HG02588 (cell line): ENCODE measurements around the gene MTHFR.
A peak's percentile ranks its signal among the peaks of the same experiment; 100 is the strongest.

Experiments
- ATAC-seq: cut with Tn5 transposase; IDR thresholded peaks from one replicate; pipeline ENCODE4 v1.9.1; 2021; ENCODE audit warnings: mild to moderate bottlenecking, moderate library complexity; ENCODE audit not compliant: unreplicated experiment

Gene MTHFR

GRCh38 chr1:11805422-11806306 is at the start of gene MTHFR, which contains the start of gene CLCN6:
TSS of gene MTHFR (minus strand) at chr1:11805964. CDS start at chr1:11803116, 2,848 bp downstream.
TSS of gene CLCN6 (plus strand) at chr1:11806191. CDS start at chr1:11806263, 72 bp downstream.
- peak; percentile 76 for ATAC-seq

- no peak for ATAC-seq
Measured at GRCh38 chr1:11855430-11855829, 49.7 kb upstream of the MTHFR start.

DNA sequence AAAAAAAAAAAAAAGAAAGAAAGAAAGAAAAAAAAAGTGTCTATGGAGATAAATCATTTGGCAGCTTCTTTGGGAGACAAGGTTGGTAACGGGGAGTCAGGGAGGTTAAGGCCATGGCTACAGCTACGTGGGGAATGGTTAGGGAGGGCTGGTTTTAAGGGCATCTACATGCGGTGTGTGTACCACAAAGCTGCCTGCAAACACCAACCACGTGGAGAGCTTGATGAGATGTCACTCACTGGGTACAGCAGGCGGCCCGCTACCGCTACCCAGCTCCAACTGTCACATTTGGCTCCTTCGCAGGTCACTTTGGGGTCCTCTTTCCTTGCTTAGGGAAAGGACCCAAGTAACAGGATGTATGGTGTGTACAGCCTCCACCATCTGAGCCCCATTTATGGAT is 48.8 kb upstream of the MTHFR start:
- ATAC-seq: no peak

DNA sequence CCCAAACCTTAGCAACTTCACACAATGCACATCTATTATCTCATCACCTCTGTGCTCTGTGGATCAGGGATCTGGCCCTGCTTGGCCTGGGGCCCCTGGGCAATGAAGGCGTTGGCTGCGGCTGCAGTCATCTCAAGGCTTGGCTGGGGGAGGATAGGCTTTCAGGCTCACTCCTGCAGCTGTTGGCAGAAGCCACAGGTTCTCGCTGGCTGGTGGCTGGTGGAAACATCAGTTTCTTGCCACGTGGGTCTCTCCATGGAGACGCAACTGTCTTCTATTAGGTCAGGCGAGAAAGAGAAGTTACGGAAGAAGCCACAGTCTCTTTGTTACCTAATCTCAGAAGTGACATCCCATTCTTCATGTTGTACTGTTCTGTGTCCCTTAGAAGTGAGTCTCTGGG is 45.4 kb upstream of the MTHFR start:
- ATAC-seq: no peak

DNA sequence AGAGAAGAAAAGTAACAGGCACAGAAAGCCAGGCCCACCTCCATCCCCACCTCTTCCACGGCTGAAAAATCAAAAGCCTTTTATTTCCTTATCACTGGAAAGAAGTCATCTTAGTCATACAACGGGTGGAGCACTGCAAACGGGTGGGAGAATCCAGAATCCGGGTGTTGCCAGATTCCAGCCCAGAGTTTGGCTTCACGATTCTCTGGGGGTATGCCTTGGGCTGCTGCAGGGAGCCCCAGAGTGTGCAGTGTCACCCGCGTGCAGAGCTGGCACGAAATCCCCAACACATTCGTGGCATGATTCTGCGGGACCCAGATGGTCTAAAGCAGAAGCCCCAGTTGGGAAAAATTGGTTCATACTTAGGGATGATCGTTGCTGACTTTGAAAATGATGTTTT is 44.4 kb upstream of the MTHFR start:
- ATAC-seq: no peak

DNA sequence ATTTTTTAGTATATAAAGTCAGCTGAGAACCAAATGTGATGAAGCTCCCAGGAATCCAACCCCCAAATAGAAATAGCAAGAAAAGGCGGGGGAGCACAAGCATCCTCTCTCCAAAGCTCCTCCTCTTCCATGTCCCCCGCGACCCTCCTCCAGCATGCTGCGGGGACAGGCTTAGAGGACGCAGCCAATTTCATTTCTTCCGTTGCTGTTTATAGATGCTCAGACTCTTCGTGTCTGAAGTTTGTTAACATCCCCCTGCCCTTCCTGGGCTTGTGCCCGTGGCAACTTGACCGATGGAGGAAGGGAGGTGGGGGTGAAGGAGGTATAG is 42.6 kb upstream of the MTHFR start:
- ATAC-seq: no peak

DNA sequence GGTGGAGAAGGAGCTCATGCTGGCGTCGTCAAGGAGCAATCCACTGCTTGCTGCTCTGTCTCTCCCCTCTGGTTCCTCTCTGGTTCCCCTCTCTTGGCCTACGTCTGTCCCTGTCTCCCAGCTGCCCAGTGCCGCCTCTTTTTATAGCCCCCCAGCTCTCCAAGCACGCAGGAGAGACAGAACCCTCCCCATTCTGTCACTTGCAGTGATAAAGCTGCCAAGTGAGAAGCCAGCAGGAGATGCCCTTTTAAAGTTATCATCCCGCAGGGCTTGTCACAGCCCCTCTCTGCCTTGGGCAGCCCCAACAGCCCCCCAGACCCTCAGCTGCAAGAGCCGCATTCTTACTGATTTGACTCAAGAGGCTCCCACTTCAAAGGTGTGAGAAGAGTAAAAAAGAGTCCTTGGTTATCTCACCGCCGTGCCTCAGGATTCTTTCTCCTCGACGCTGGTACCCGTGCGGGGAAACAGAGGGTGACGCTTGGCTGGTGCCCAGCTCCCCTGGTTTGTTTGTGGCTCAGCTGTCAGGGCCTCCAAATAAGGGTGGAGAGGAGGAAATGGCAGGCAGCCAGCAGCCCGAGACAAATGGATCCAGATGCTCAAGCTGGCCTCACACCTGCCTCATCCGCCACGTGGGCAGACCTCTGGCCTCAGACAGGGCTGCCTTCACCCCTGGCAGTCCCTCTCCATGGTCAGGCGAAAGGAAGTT is 42.1 kb upstream of the MTHFR start, which contains the start of gene NPPA:
NPPA (minus strand) TSS at position 117 of the 706 bp plus-strand sequence; CDS start at position 18, 99 bp downstream.
- ATAC-seq: no peak

DNA sequence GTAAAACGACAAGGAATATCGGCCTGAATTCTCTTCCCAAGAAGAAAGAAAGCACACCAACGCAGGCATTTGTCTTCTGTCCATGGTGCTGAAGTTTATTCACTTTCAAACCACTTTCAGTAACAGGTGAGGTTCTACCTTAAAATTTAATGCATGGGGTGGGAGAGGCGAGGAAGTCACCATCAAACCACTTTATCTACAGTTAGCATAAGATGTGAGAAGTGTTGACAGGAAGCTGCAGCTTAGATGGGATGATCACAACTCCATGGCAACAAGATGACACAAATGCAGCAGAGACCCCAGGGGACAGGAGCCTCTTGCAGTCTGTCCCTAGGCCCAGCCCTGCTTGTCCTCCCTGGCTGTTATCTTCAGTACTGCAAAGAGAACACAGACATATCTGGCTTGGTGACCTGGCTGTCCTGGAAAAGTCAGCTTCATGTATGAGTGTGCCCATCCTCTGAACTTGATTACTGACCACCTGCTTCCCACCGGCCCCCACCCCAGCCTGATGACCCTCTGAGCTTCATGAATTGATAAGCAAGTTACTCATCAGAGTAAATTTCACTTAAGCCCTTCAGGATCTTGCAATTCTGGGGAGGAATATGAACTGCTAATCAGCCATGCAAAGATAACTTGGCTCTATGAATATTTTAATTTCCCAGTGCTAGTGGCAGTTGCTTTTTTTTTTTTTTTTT is 40.0 kb upstream of the MTHFR start:
- ATAC-seq: no peak

GRCh38 chr1:11842154-11843041 is 36.6 kb upstream of the MTHFR start:
- no peak for ATAC-seq

DNA sequence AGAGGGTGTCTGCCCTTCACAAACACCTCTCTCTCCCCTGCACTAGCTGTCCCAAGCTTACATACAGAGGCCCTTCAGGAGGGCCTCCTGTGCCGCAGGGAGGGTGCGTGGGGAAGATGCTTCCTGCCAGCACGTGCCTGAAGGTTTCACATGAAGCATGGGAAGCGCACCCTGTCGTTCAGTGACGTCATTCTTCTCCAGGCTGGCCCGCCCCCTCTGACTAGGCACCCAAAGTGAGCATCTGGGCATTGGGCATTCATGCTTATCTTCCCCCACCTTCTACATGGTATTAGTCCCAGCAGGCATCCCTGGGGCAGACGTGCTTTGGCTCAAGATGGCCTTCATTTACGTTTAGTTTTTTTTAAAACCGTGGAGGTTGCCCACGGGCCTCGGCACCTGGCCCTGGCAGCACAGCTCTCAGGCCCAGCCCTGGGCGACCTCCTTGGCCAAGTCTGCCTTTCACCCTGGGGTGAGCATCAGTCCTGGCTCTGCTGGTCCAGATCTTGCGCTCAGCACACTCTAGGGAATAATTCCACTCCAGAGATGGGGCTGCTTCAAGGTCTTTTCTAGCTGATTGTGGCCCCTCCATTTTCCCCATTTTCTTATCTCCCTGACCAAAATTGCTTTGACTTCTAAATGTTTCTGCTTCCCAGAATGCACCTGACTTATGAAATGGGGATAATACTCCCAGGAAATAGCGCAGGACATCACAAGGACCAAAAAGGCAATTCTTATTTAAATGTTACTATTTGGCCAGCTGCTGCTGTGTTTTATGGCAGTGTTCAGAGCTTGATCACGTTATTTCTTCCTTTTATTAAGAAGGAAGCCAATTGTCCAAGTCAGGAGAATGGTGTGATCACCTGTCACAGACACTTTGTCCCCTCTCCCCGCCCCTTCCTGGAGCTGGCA is 35.7 kb upstream of the MTHFR start:
- no peak for ATAC-seq

DNA sequence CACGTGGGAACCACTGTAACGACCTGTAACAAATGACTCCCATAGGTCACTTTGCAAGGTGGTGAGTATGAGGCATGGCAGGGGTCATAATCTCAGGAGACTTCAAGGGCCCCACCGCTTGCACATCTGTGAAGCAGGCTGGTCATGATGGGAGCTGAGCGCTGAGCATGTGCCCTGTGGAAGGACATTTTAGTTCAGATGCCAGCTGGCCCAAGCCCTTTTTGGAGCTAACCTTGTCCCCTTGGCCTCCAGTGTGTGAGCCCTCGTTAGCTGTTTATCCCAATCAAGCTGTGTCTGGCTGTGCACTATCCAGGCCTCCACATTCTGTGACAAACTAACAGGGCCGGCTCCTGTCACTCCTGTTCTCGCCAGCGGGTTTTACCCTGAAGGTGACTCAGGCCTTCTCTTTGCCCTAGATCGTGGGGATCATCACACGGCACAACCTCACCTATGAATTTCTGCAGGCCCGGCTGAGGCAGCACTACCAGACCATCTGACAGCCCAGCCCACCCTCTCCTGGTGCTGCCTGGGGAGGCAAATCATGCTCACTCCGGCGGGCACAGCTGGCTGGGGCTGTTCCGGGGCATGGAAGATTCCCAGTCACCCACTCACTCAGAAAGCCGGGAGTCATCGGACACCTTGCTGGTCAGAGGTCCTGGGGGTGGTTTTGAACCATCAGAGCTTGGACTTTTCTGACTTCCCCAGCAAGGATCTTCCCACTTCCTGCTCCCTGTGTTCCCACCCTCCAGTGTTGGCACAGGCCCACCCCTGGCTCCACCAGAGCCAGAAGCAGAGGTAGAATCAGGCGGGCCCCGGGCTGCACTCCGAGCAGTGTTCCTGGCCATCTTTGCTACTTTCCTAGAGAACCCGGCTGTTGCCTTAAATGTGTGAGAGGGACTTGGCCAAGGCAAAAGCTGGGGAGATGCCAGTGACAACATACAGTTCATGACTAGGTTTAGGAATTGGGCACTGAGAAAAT is 34.3 kb upstream of the MTHFR start:
- ATAC-seq: no peak

GRCh38 chr1:11838349-11839272 is 32.8 kb upstream of the MTHFR start:
- ATAC-seq: no peak

- no peak for ATAC-seq
Measured at GRCh38 chr1:11837767-11838348, 32.1 kb upstream of the MTHFR start.

- no peak for ATAC-seq
Measured at GRCh38 chr1:11836955-11837766, 31.4 kb upstream of the MTHFR start.

DNA sequence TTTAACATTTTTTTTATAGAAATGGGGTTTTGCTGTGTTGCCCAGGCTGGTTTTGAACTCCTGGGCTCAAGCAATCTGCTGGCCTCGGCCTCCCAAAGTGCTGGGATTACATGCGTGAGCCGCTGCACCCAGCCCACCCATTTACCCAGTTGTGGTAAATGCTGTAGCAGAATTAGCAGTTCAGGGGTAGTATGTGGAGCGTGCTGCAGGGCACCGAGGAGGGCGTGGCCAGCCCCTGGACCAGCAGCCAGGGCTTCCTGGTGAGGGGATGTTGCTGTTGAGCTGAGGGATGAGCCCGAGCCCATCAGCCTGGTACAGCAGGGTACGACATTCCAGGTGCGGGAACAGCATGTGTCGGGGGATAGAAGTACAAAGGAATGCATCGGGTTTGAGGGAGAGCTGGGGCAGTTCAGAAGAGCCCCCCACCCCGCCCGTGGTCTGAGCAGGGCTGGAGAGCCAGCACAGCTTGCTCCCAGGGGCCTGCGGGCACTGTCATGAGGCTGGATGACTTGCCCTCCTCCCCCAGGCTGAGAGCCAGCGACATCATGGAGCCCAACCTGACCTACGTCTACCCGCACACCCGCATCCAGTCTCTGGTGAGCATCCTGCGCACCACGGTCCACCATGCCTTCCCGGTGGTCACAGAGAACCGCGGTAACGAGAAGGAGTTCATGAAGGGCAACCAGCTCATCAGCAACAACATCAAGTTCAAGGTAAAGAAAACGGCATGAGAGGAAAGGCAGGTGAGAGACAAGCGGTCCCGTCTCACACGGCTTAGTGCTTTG is 29.9 kb upstream of the MTHFR start:
- ATAC-seq: no peak
